A549 (cell line): ENCODE data around the gene BSDC1.

Source experiments
- CBX8 ChIP-seq: fragments of 200-600 bp; sonication (generic); IDR thresholded peaks from 2 replicates; pipeline ENCODE4 v1.6.1; 2016
- FOSL2 ChIP-seq, 2 experiments: fragments of 450-650 bp in 1 of 2; fragments of >200 bp in 1 of 2; sonication (Bioruptor Twin) in 1 of 2; formaldehyde crosslinking; IDR thresholded peaks; 2 replicates each; pipeline versions ENCODE4 v1.5.0 to v1.6.1; 2016 to 2020; ENCODE audit warnings: mild to moderate bottlenecking in 1 of 2, moderate library complexity in 1 of 2
- MAFK ChIP-seq: fragments of 450-650 bp; IDR thresholded peaks from 2 replicates; pipeline ENCODE4 v1.6.1; 2014; ENCODE audit not compliant: partially characterized antibody
- POLR2A ChIP-seq: IDR thresholded peaks from 2 replicates; pipeline ENCODE4 v1.6.1; 2012; ENCODE audit warnings: mild to moderate bottlenecking, low read length
- RNF2 ChIP-seq: fragments of 200-600 bp; sonication (generic); IDR thresholded peaks from 2 replicates; pipeline ENCODE4 v1.6.1; 2016; ENCODE audit warnings: low read depth, mild to moderate bottlenecking, antibody characterized with exemption, moderate library complexity, borderline replicate concordance
- TFCP2L1 ChIP-seq: fragments of 250-450 bp; sonication (Bioruptor Pico); IDR thresholded peaks from 2 replicates; pipeline ENCODE4 v1.5.0; 2021; ENCODE audit warnings: mild to moderate bottlenecking
- TF ChIP-seq, protein P1 (sequence below): fragments of >200 bp; sonication (Bioruptor Twin); formaldehyde crosslinking; IDR thresholded peaks from 3 replicates; pipeline ENCODE4 v1.5.1; 2016
- TF ChIP-seq, protein P2 (sequence below): fragments of 200-600 bp; sonication (generic); IDR thresholded peaks from 2 replicates; pipeline ENCODE4 v1.6.1; 2016; ENCODE audit warnings: antibody characterized with exemption, mild to moderate bottlenecking, moderate library complexity
- TF ChIP-seq, protein P3 (sequence below): IDR thresholded peaks from 2 replicates; pipeline ENCODE4 v1.6.1; 2012

DNA sequence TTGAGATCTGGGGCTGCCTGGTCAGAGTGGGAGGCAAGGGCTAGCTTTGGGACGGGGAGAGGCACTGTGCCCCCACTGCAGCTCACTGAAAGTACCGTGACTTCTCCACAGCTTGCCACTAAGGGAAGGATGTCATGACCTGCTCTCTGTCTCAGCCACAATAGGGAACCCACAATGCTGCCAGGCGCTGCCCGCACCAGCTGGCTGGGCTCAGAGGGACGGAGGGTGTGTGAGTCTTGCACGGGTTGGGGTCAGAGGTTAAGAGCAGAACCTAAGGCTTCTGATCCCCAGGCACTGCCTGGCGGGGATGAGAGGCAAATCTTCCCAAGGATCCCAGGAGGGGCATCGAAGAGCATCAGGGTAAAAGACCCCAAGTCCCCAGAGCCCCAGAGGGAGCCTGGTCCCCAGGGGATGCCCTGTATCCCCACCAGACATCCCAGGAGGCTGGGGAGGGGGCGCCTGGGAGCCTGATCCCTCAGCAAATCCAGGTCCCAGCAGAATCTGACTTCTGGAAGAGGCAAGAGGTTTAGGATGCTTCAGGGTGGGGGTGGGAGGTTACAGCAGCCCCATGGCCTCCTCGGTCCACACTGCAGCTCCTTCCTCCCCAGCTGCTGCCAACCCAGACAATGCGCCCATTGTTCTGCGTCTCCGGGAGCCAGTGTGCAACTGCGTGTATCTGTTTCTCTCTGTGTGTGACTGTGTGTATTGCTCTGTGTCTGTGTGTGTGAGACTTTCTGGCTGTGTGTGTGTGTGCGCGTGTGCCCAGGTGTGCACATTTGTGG lies 56.2 kb downstream of the BSDC1 start:
- no peak for TF ChIP-seq FOSL2 (IDR thresholded peaks at IDR 0.05)
- no peak for TF ChIP-seq FOSL2 (CRISPR knock-in tag; IDR thresholded peaks at IDR 0.05)
- TF ChIP-seq TFCP2L1 (CRISPR knock-in tag): no peak
- TF ChIP-seq, protein P1, sequence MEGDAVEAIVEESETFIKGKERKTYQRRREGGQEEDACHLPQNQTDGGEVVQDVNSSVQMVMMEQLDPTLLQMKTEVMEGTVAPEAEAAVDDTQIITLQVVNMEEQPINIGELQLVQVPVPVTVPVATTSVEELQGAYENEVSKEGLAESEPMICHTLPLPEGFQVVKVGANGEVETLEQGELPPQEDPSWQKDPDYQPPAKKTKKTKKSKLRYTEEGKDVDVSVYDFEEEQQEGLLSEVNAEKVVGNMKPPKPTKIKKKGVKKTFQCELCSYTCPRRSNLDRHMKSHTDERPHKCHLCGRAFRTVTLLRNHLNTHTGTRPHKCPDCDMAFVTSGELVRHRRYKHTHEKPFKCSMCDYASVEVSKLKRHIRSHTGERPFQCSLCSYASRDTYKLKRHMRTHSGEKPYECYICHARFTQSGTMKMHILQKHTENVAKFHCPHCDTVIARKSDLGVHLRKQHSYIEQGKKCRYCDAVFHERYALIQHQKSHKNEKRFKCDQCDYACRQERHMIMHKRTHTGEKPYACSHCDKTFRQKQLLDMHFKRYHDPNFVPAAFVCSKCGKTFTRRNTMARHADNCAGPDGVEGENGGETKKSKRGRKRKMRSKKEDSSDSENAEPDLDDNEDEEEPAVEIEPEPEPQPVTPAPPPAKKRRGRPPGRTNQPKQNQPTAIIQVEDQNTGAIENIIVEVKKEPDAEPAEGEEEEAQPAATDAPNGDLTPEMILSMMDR: no peak
- TF ChIP-seq CBX8: no peak
- TF ChIP-seq, protein P2, sequence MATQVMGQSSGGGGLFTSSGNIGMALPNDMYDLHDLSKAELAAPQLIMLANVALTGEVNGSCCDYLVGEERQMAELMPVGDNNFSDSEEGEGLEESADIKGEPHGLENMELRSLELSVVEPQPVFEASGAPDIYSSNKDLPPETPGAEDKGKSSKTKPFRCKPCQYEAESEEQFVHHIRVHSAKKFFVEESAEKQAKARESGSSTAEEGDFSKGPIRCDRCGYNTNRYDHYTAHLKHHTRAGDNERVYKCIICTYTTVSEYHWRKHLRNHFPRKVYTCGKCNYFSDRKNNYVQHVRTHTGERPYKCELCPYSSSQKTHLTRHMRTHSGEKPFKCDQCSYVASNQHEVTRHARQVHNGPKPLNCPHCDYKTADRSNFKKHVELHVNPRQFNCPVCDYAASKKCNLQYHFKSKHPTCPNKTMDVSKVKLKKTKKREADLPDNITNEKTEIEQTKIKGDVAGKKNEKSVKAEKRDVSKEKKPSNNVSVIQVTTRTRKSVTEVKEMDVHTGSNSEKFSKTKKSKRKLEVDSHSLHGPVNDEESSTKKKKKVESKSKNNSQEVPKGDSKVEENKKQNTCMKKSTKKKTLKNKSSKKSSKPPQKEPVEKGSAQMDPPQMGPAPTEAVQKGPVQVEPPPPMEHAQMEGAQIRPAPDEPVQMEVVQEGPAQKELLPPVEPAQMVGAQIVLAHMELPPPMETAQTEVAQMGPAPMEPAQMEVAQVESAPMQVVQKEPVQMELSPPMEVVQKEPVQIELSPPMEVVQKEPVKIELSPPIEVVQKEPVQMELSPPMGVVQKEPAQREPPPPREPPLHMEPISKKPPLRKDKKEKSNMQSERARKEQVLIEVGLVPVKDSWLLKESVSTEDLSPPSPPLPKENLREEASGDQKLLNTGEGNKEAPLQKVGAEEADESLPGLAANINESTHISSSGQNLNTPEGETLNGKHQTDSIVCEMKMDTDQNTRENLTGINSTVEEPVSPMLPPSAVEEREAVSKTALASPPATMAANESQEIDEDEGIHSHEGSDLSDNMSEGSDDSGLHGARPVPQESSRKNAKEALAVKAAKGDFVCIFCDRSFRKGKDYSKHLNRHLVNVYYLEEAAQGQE: no peak
- TF ChIP-seq, protein P3, sequence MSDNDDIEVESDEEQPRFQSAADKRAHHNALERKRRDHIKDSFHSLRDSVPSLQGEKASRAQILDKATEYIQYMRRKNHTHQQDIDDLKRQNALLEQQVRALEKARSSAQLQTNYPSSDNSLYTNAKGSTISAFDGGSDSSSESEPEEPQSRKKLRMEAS: no peak
- TF ChIP-seq RNF2: no peak
- TF ChIP-seq POLR2A: no peak
- TF ChIP-seq MAFK: no peak
